ENCODE data around the gene CLPTM1L. TPM values are rescaled to one million over a fixed set of nuclear protein-coding genes. Genes with fewer than 3 reads are reported as not detected.
"Not testable (repeated sequence)": the region's sequence is repeated elsewhere in the genome, so short reads cannot be mapped to it uniquely, and the experiment has no call there.

The CLPTM1L gene
- total and polyA plus RNA-seq, 4 donors: 98.3 to 123 (median 104) TPM

DNA sequence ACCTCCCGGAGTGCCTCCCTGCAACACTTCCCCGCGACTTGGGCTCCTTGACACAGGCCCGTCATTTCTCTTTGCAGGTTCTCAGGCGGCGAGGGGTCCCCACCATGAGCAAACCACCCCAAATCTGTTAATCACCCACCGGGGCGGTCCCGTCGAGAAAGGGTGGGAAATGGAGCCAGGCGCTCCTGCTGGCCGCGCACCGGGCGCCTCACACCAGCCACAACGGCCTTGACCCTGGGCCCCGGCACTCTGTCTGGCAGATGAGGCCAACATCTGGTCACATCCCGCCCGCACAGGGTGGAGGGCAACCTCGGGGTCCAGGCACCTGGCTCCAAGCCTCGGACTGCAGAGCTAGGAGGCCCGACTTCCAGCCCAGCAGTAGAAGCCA is 49.3 kb downstream of the CLPTM1L start:
- DNase-seq (ENCODE audit: low read depth in 4 of 6, low spot score in 6 of 6): no peak
- H3K27ac ChIP-seq (ENCODE audit: low read depth, low read length): no peak overlapping the region
- peaks cover 29% of the 10 kb centered on the region for H3K27me3 ChIP-seq (ENCODE audit: control insufficient read depth, insufficient read depth, low read length)
- H3K4me3 ChIP-seq (ENCODE audit: low read depth, low read length): no peak overlapping the region
- H3K4me1 ChIP-seq (ENCODE audit: control insufficient read depth, insufficient read depth, low read length): peaks cover 3% of the 10 kb centered on the region
- no peaks in the 10 kb centered on the region for H3K9me3 ChIP-seq (ENCODE audit: control insufficient read depth, insufficient read depth, low read length)
- 38% methylated on average over 22 of the region's 22 CpGs for WGBS (ENCODE audit: insufficient coverage)
- H3K36me3 ChIP-seq (ENCODE audit: control insufficient read depth, insufficient read depth, low read length): no peaks in the 10 kb centered on the region

DNA sequence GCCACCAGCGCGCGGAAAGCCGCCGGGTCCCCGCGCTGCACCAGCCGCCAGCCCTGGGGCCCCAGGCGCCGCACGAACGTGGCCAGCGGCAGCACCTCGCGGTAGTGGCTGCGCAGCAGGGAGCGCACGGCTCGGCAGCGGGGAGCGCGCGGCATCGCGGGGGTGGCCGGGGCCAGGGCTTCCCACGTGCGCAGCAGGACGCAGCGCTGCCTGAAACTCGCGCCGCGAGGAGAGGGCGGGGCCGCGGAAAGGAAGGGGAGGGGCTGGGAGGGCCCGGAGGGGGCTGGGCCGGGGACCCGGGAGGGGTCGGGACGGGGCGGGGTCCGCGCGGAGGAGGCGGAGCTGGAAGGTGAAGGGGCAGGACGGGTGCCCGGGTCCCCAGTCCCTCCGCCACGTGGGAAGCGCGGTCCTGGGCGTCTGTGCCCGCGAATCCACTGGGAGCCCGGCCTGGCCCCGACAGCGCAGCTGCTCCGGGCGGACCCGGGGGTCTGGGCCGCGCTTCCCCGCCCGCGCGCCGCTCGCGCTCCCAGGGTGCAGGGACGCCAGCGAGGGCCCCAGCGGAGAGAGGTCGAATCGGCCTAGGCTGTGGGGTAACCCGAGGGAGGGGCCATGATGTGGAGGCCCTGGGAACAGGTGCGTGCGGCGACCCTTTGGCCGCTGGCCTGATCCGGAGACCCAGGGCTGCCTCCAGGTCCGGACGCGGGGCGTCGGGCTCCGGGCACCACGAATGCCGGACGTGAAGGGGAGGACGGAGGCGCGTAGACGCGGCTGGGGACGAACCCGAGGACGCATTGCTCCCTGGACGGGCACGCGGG is 49.9 kb downstream of the CLPTM1L start, which contains the start of gene TERT:
Gene TERT, minus strand, starts transcription at position 234 of the 815 bp plus-strand sequence. Its CDS starts 79 bp downstream, at position 155.
- Histone ChIP-seq H3K4me1 (ENCODE audit: control insufficient read depth, insufficient read depth, low read length) (peaks cover 3% of the 10 kb centered on the region), H3K4me3 (ENCODE audit: low read depth, low read length) (no peak within 1 kb of the TSS), H3K27ac (ENCODE audit: low read depth, low read length) (no peak within 1 kb of the TSS), H3K9me3 (ENCODE audit: control insufficient read depth, insufficient read depth, low read length) (no peaks in the 10 kb centered on the region), H3K36me3 (ENCODE audit: control insufficient read depth, insufficient read depth, low read length) (no peaks in the 10 kb centered on the region), H3K27me3 (ENCODE audit: control insufficient read depth, insufficient read depth, low read length) (peaks cover 29% of the 10 kb centered on the region)
- 2% methylated on average over 95 of the region's 102 CpGs for WGBS (ENCODE audit: insufficient coverage)
- peak in 1 of 6 donors; percentile 25 for DNase-seq (ENCODE audit: low read depth in 4 of 6, low spot score in 6 of 6)

DNA sequence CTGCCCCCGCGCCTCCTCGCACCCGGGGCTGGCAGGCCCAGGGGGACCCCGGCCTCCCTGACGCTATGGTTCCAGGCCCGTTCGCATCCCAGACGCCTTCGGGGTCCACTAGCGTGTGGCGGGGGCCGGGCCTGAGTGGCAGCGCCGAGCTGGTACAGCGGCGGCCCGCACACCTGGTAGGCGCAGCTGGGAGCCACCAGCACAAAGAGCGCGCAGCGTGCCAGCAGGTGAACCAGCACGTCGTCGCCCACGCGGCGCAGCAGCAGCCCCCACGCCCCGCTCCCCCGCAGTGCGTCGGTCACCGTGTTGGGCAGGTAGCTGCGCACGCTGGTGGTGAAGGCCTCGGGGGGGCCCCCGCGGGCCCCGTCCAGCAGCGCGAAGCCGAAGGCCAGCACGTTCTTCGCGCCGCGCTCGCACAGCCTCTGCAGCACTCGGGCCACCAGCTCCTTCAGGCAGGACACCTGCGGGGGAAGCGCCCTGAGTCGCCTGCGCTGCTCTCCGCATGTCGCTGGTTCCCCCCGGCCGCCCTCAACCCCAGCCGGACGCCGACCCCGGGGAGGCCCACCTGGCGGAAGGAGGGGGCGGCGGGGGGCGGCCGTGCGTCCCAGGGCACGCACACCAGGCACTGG is 50.6 kb downstream of the CLPTM1L start:
- no peaks in the 10 kb centered on the region for H3K36me3 ChIP-seq (ENCODE audit: control insufficient read depth, insufficient read depth, low read length)
- peaks cover 3% of the 10 kb centered on the region for H3K4me1 ChIP-seq (ENCODE audit: control insufficient read depth, insufficient read depth, low read length)
- H3K4me3 ChIP-seq (ENCODE audit: low read depth, low read length): no peak overlapping the region
- WGBS (ENCODE audit: insufficient coverage): 27% methylated on average over 69 of the region's 69 CpGs
- no peaks in the 10 kb centered on the region for H3K9me3 ChIP-seq (ENCODE audit: control insufficient read depth, insufficient read depth, low read length)
- no peak for DNase-seq (ENCODE audit: low read depth in 4 of 6, low spot score in 6 of 6)
- no peak overlapping the region for H3K27ac ChIP-seq (ENCODE audit: low read depth, low read length)
- H3K27me3 ChIP-seq (ENCODE audit: control insufficient read depth, insufficient read depth, low read length): peaks cover 29% of the 10 kb centered on the region

DNA sequence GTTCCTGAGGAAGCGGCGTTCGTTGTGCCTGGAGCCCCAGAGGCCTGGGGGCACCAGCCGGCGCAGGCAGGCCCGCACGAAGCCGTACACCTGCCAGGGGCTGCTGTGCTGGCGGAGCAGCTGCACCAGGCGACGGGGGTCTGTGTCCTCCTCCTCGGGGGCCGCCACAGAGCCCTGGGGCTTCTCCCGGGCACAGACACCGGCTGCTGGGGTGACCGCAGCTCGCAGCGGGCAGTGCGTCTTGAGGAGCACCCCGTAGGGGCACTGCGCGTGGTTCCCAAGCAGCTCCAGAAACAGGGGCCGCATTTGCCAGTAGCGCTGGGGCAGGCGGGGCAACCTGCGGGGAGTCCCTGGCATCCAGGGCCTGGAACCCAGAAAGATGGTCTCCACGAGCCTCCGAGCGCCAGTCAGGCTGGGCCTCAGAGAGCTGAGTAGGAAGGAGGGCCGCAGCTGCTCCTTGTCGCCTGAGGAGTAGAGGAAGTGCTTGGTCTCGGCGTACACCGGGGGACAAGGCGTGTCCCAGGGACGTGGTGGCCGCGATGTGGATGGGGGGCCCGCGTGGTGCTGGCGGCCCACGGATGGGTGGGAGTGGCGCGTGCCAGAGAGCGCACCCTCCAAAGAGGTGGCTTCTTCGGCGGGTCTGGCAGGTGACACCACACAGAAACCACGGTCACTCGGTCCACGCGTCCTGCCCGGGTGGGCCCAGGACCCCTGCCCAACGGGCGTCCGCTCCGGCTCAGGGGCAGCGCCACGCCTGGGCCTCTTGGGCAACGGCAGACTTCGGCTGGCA is 51.3 kb downstream of the CLPTM1L start:
- H3K4me3 ChIP-seq (ENCODE audit: low read depth, low read length): no peak overlapping the region
- H3K27me3 ChIP-seq (ENCODE audit: control insufficient read depth, insufficient read depth, low read length): peaks cover 29% of the 10 kb centered on the region
- peaks cover 2% of the 10 kb centered on the region for H3K9me3 ChIP-seq (ENCODE audit: control insufficient read depth, insufficient read depth, low read length)
- peaks cover 3% of the 10 kb centered on the region for H3K4me1 ChIP-seq (ENCODE audit: control insufficient read depth, insufficient read depth, low read length)
- no peaks in the 10 kb centered on the region for H3K36me3 ChIP-seq (ENCODE audit: control insufficient read depth, insufficient read depth, low read length)
- no peak for DNase-seq (ENCODE audit: low read depth in 4 of 6, low spot score in 6 of 6)
- 93% methylated on average over 59 of the region's 60 CpGs for WGBS (ENCODE audit: insufficient coverage)
- H3K27ac ChIP-seq (ENCODE audit: low read depth, low read length): no peak overlapping the region

DNA sequence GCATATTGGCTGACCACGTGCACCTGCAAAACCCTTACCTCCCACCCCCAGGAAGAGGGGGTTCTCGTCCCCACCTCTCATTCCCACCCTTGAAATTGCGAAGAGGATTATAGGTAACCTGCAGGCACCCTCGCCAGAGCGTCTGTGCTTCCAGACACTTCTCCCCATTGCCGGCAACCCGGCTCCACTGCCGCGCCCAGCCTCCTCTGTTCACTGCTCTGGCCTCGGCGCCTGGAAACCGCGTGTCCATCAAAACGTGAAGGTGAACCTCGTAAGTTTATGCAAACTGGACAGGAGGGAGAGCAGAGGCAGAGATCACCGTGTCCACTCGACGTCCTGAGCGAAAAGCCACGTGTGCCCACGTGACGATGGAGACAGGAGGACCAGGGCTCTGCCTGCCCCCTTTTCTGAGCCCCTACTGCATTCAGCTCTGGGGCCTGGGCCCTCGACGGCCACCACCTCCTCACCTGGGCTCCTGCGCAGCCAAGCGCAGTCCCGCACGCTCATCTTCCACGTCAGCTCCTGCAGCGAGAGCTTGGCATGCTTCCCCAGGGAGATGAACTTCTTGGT is 52.0 kb downstream of the CLPTM1L start:
- no peak for DNase-seq (ENCODE audit: low read depth in 4 of 6, low spot score in 6 of 6)
- H3K9me3 ChIP-seq (ENCODE audit: control insufficient read depth, insufficient read depth, low read length): peaks cover 2% of the 10 kb centered on the region
- no peak overlapping the region for H3K4me3 ChIP-seq (ENCODE audit: low read depth, low read length)
- no peaks in the 10 kb centered on the region for H3K36me3 ChIP-seq (ENCODE audit: control insufficient read depth, insufficient read depth, low read length)
- peaks cover 26% of the 10 kb centered on the region for H3K27me3 ChIP-seq (ENCODE audit: control insufficient read depth, insufficient read depth, low read length)
- peaks cover 3% of the 10 kb centered on the region for H3K4me1 ChIP-seq (ENCODE audit: control insufficient read depth, insufficient read depth, low read length)
- WGBS (ENCODE audit: insufficient coverage): 90% methylated on average over 30 of the region's 30 CpGs
- no peak overlapping the region for H3K27ac ChIP-seq (ENCODE audit: low read depth, low read length)

DNA sequence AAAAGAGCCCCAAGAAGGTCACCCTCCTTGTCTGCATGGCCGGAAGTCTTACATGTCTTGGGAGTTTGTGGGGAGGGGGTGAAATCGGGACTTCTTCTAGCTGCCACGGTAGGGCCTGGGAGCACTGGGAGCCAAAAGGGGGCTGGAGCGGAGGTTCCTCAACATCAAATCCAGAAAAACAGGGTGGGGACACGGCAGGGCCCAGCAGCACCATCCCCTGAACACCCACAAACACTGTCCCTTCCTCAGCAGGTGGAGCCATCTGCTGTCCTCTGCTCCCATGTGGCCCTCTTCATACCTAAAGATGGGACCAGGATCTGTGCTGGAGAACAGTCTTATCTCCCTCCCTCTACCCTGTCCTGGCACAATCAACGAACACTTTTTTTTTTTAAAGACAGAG is 52.8 kb downstream of the CLPTM1L start:
- no peak for DNase-seq (ENCODE audit: low read depth in 4 of 6, low spot score in 6 of 6)
- H3K27me3 ChIP-seq (ENCODE audit: control insufficient read depth, insufficient read depth, low read length): peaks cover 24% of the 10 kb centered on the region
- 78% methylated on average over 5 of the region's 6 CpGs for WGBS (ENCODE audit: insufficient coverage)
- H3K9me3 ChIP-seq (ENCODE audit: control insufficient read depth, insufficient read depth, low read length): peaks cover 2% of the 10 kb centered on the region
- H3K36me3 ChIP-seq (ENCODE audit: control insufficient read depth, insufficient read depth, low read length): no peaks in the 10 kb centered on the region
- H3K27ac ChIP-seq (ENCODE audit: low read depth, low read length): no peak overlapping the region
- peaks cover 3% of the 10 kb centered on the region for H3K4me1 ChIP-seq (ENCODE audit: control insufficient read depth, insufficient read depth, low read length)
- no peak overlapping the region for H3K4me3 ChIP-seq (ENCODE audit: low read depth, low read length)

DNA sequence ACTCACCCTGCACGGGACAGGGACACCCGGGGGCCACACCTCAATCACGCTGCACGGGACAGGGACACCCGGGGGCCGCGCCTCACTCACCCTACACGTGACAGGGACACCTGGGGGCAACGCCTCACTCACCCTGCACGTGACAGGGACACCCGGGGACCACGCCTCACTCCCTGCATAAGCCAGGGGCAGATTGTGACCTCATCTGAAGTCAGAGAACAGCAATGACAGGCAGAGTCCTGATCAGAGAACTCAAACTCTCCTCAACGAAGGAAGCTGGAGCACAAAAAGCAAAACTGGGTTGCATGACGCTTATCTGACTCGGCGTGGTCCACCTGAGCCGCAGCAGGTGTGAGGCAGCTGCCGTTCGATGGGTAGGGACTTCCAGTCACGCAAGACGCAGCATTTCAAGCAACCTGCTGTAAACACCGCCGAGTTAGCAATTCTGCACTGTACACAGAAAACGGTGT is 53.3 kb downstream of the CLPTM1L start:
- Histone ChIP-seq H3K27me3 (ENCODE audit: control insufficient read depth, insufficient read depth, low read length) (peaks cover 24% of the 10 kb centered on the region), H3K4me1 (ENCODE audit: control insufficient read depth, insufficient read depth, low read length) (peaks cover 3% of the 10 kb centered on the region), H3K36me3 (ENCODE audit: control insufficient read depth, insufficient read depth, low read length) (no peaks in the 10 kb centered on the region), H3K9me3 (ENCODE audit: control insufficient read depth, insufficient read depth, low read length) (peaks cover 2% of the 10 kb centered on the region), H3K27ac (ENCODE audit: low read depth, low read length) (no peak overlapping the region), H3K4me3 (ENCODE audit: low read depth, low read length) (no peak overlapping the region)
- DNase-seq (ENCODE audit: low read depth in 4 of 6, low spot score in 6 of 6): no peak
- 86% methylated on average over 23 of the region's 24 CpGs for WGBS (ENCODE audit: insufficient coverage)

DNA sequence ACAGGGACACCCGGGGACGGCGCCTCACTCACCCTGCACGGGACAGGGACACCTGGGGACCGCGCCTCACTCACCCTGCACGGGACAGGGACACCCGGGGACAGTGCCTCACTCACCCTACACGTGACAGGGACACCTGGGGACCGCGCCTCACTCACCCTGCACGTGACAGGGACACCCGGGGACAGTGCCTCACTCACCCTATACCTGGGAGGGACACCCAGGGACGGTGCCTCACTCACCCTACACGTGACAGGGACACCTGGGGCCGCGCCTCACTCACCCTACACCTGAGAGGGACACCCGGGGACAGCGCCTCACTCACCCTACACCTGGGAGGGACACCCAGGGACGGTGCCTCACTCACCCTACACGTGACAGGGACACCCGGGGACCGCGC is 53.9 kb downstream of the CLPTM1L start:
- H3K4me1 ChIP-seq (ENCODE audit: control insufficient read depth, insufficient read depth, low read length); DNase-seq (ENCODE audit: low read depth in 4 of 6, low spot score in 6 of 6); H3K36me3 ChIP-seq (ENCODE audit: control insufficient read depth, insufficient read depth, low read length); H3K9me3 ChIP-seq (ENCODE audit: control insufficient read depth, insufficient read depth, low read length); H3K4me3 ChIP-seq (ENCODE audit: low read depth, low read length); H3K27ac ChIP-seq (ENCODE audit: low read depth, low read length): not testable (repeated sequence)
- WGBS (ENCODE audit: insufficient coverage): 95% methylated on average over 9 of the region's 24 CpGs
- peaks cover 23% of the 10 kb centered on the region for H3K27me3 ChIP-seq (ENCODE audit: control insufficient read depth, insufficient read depth, low read length)

DNA sequence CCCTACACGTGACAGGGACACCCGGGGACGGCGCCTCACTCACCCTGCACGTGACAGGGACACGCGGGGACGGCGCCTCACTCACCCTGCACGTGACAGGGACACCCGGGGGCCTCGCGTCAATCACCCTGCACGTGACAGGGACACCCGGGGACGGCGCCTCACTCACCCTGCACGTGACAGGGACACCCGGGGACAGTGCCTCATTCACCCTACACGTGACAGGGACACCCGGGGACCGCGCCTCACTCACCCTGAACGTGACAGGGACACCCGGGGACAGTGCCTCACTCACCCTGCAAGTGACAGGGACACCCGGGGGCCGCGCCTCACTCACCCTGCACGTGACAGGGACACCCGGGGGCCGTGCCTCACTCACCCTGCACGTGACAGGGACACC is 55.3 kb downstream of the CLPTM1L start:
- WGBS (ENCODE audit: insufficient coverage): 93% methylated on average over 15 of the region's 32 CpGs
- not testable (repeated sequence) for H3K27ac ChIP-seq (ENCODE audit: low read depth, low read length); DNase-seq (ENCODE audit: low read depth in 4 of 6, low spot score in 6 of 6); H3K4me1 ChIP-seq (ENCODE audit: control insufficient read depth, insufficient read depth, low read length); H3K9me3 ChIP-seq (ENCODE audit: control insufficient read depth, insufficient read depth, low read length); H3K4me3 ChIP-seq (ENCODE audit: low read depth, low read length); H3K36me3 ChIP-seq (ENCODE audit: control insufficient read depth, insufficient read depth, low read length)
- peaks cover 15% of the 10 kb centered on the region for H3K27me3 ChIP-seq (ENCODE audit: control insufficient read depth, insufficient read depth, low read length)

Data from spinal cord (tissue), 10 donors.